Measurements from ENCODE around the gene CPNE7.
"Not testable (repeated sequence)": the region's sequence is repeated elsewhere in the genome, so short reads cannot be mapped to it uniquely, and the experiment has no call there.

CPNE7 gene

GRCh38 chr16:89623511-89624261, 48.1 kb downstream of the CPNE7 start:
- DNase-seq (ENCODE audit: low read depth in 2 of 2): no peak

- DNase-seq (ENCODE audit: low read depth in 2 of 2): no peak
Measured at GRCh38 chr16:89624777-89625761, 49.5 kb downstream of the CPNE7 start.

- DNase-seq (ENCODE audit: low read depth in 2 of 2): no peak
Measured at GRCh38 chr16:89629827-89630610, 54.5 kb downstream of the CPNE7 start.

GRCh38 chr16:89633064-89633631, 57.6 kb downstream of the CPNE7 start:
- no peak for DNase-seq (ENCODE audit: low read depth in 2 of 2)

GRCh38 chr16:89634463-89635385, 59.2 kb downstream of the CPNE7 start:
- DNase-seq (ENCODE audit: low read depth in 2 of 2): not testable (repeated sequence)

- DNase-seq (ENCODE audit: low read depth in 2 of 2): no peak
Measured at GRCh38 chr16:89636663-89637062, 61.1 kb downstream of the CPNE7 start.

- DNase-seq (ENCODE audit: low read depth in 2 of 2): no peak
Measured at GRCh38 chr16:89637379-89637778, 61.8 kb downstream of the CPNE7 start.

- DNase-seq (ENCODE audit: low read depth in 2 of 2): no peak
Measured at GRCh38 chr16:89638455-89638854, 62.9 kb downstream of the CPNE7 start.

- no peak for DNase-seq (ENCODE audit: low read depth in 2 of 2)
Measured at GRCh38 chr16:89639385-89639784, 63.8 kb downstream of the CPNE7 start.

GRCh38 chr16:89641458-89642119, 66.0 kb downstream of the CPNE7 start:
- DNase-seq (ENCODE audit: low read depth in 2 of 2): no peak

- no peak for DNase-seq (ENCODE audit: low read depth in 2 of 2)
Measured at GRCh38 chr16:89642574-89642973, 67.0 kb downstream of the CPNE7 start.

GRCh38 chr16:89643769-89644300, 68.3 kb downstream of the CPNE7 start:
- no peak for DNase-seq (ENCODE audit: low read depth in 2 of 2)

- no peak for DNase-seq (ENCODE audit: low read depth in 2 of 2)
Measured at GRCh38 chr16:89645122-89645521, 69.6 kb downstream of the CPNE7 start.

- no peak for DNase-seq (ENCODE audit: low read depth in 2 of 2)
Measured at GRCh38 chr16:89646270-89646669, 70.7 kb downstream of the CPNE7 start.
